Right lobe of liver (tissue), 6 donors: ENCODE data around the gene MAN2B2. TPM values are rescaled to one million over a fixed set of nuclear protein-coding genes. Genes with fewer than 3 reads are reported as not detected.

Source experiments
- ATAC-seq, 4 donors: fragments of 200-7000 bp; cut with Tn5 transposase; one replicate each; pipeline ENCODE4 v1.9.1; 2020; ENCODE audit warnings: mild to moderate bottlenecking in 4 of 4, moderate library complexity in 4 of 4
- DNase-seq, 3 donors: peaks; one replicate each; pipeline ENCODE4 v3.0.0-alpha.2; 2020
- H3K27ac ChIP-seq, 3 donors: fragments of 200-600 bp; one replicate each; pipeline ENCODE4 v1.8.0; 2022
- H3K27me3 ChIP-seq, 2 donors: fragments of 200-600 bp; one replicate each; pipeline ENCODE4 v1.8.0; 2022
- H3K36me3 ChIP-seq, 4 donors: fragments of 200-600 bp; sonication (generic) in 1 of 4; one replicate each; pipeline versions ENCODE4 v1.5.1 to v1.8.0; 2017 to 2022; ENCODE audit warnings: control low read depth in 1 of 4
- H3K4me1 ChIP-seq, 4 donors: fragments of 200-600 bp; sonication (generic) in 1 of 4; one replicate each; pipeline versions ENCODE4 v1.5.1 to v1.8.0; 2017 to 2022; ENCODE audit warnings: control low read depth in 1 of 4
- H3K4me3 ChIP-seq, 3 donors: fragments of 200-600 bp; one replicate each; pipeline ENCODE4 v1.8.0; 2022
- H3K9me3 ChIP-seq, 4 donors: fragments of 200-600 bp; sonication (generic) in 1 of 4; one replicate each; pipeline versions ENCODE4 v1.5.1 to v1.8.0; 2017 to 2022; ENCODE audit warnings: control low read depth in 1 of 4
- POLR2A ChIP-seq: fragments of 450-650 bp; IDR thresholded peaks from one replicate; pipeline ENCODE4 v1.6.1; 2017; ENCODE audit warnings: antibody characterized with exemption, mild to moderate bottlenecking
- WGBS: methylation state at CpG from one replicate; pipeline ENCODE4 v1.1.6; 2018; ENCODE audit warnings: low coverage, low lambda C conversion rate; ENCODE audit not compliant: insufficient coverage; ENCODE audit errors: missing lambda C conversion rate; 5-methylcytosine and 5-hydroxymethylcytosine counted together
- intact Hi-C, 2 donors: fragments of 100-400 bp; cut with DNase I; formaldehyde crosslinking; loops; one replicate each; pipeline versions ENCODE4 v1.11.2 to v1.14.1; 2022
- long read RNA-seq: library from polyadenylated mRNA; unstranded; transcript quantifications from one replicate; pipeline ENCODE4 v2.0.0, GENCODE V29; 2019
- total RNA-seq, 6 experiments: library from RNA; depleted of rRNA in 2 of 6; stranded (reverse); fragments of >200 nt in 2 of 6; fragmentation: NEBNext Ultra II Directional in 3 of 6; extraction: Animal tissue kit (Norgen Biotek cat#: 25700) in 3 of 6; gene quantifications; one replicate each; pipeline versions ENCODE4 v1.1.0 to v1.2.4, GENCODE V29; 2016 to 2023
- TF ChIP-seq, protein P1 (sequence below), 4 donors: fragments of 200-600 bp in 3 of 4; fragments of 450-650 bp in 1 of 4; IDR thresholded peaks; one replicate each; pipeline versions ENCODE4 v1.5.1 to v1.8.0; 2016 to 2022; ENCODE audit warnings: antibody characterized with exemption in 4 of 4, mild to moderate bottlenecking in 2 of 4
- donor health status: DM: no; HTN: yes; CAD: no.
- donor health status: DM: no; HTN: no; CAD: no.
- donor health status: DM: no; HTN: no; CAD: no.
- donor health status: DM: no; HTN: yes; CAD: no.
- donor health status: DM: no; HTN: yes; CAD: no.

MAN2B2 gene
- 10 to 100 TPM; 22.3 to 34.1 (median 27.5) TPM for total RNA-seq
- long read RNA-seq, partial matches to known transcripts: 0 of 4 reads
- long read RNA-seq, other reads (novel, unspliced or antisense): 4 of 4 reads

DNA sequence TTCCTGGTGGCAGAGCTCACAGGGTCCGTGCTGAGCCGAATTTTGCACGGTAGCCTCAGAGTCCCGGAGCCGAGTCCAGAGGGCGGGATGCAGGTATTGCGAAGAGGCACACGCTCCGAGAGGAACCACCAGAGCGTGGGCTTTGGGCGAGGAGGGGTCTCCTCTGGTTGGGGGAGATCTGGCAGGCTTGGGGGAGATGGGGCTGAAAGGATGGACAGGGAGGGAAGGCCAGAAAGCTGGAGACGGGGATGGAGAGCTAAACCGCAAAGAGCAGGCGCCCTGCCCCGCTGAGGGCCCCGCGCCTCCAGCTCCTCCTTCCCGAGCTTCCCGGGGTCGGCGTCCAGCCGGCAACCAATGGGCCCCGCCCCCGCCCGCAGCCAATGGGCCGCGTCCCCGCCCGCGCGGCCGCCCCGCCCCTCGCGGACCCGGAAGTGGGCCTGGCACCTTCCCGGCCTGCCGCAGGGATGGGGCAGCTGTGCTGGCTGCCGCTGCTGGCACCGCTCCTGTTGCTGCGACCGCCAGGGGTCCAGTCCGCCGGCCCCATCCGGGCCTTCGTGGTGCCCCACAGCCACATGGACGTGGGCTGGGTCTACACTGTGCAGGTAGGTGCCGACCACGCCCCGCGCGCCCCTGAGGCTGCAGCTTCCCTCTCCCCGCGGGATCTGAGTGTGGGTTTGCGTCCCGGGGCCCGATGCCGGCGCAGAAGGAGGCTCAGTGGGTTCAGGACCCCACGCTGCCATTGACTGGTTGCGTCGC is at the start of gene MAN2B2:
TSS of gene MAN2B2 (plus strand) at position 443 of the 756 bp plus-strand sequence. CDS start at position 465, 22 bp downstream.
- TF ChIP-seq, protein P1, sequence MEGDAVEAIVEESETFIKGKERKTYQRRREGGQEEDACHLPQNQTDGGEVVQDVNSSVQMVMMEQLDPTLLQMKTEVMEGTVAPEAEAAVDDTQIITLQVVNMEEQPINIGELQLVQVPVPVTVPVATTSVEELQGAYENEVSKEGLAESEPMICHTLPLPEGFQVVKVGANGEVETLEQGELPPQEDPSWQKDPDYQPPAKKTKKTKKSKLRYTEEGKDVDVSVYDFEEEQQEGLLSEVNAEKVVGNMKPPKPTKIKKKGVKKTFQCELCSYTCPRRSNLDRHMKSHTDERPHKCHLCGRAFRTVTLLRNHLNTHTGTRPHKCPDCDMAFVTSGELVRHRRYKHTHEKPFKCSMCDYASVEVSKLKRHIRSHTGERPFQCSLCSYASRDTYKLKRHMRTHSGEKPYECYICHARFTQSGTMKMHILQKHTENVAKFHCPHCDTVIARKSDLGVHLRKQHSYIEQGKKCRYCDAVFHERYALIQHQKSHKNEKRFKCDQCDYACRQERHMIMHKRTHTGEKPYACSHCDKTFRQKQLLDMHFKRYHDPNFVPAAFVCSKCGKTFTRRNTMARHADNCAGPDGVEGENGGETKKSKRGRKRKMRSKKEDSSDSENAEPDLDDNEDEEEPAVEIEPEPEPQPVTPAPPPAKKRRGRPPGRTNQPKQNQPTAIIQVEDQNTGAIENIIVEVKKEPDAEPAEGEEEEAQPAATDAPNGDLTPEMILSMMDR (IDR thresholded peaks at IDR 0.05): peak in 1 of 4 donors; percentile 15
- TF ChIP-seq POLR2A: peak; percentile 76
- Histone ChIP-seq H3K36me3 (peaks cover 0 to 12% (median 1%) of the 10 kb centered on the region in 4 donors), H3K27ac (peak within 1 kb of the TSS in 2 of 3 donors; percentile 65), H3K4me3 (peak within 1 kb of the TSS; percentile 71 to 97 (median 94)), H3K9me3 (no peaks in the 10 kb centered on the region), H3K27me3 (no peaks in the 10 kb centered on the region), H3K4me1 (peaks cover 0 to 20% (median 10%) of the 10 kb centered on the region in 4 donors)
- DNase-seq (peak; percentile 93 to 94 (median 93)), ATAC-seq (peak; percentile 91 to 95 (median 94))
- intact Hi-C loops: no loop called here
- WGBS: 1% methylated on average over 11 of the region's 62 CpGs

DNA sequence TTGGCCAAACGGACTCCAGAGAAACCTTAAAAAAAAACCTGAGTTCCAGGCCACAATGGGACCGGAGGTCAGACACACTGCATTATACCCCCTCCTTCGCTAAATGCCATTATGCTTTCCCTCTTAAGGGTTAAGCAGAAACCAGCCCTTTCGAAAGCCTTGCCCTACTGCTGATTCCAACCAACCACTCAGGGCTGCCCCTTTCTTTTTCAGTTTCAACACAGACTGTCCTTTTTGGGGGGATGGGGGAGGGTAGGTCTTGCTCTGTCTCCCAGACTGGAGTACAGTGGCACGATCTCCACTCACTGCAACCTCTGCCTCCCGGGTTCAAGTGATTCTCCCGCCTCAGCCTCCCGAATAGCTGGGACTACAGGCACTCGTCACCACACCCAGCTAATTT is 49.5 kb upstream of the MAN2B2 start:
- no peak for ATAC-seq
- Histone ChIP-seq H3K9me3 (no peaks in the 10 kb centered on the region), H3K4me1 (no peaks in the 10 kb centered on the region), H3K27ac (no peak overlapping the region), H3K27me3 (no peaks in the 10 kb centered on the region), H3K4me3 (no peak overlapping the region), H3K36me3 (no peaks in the 10 kb centered on the region)
- 63% methylated on average over 9 of the region's 9 CpGs for WGBS
- intact Hi-C loops: no loop called here
- TF ChIP-seq, protein P1 (IDR thresholded peaks at IDR 0.05): no peak
- no peak for TF ChIP-seq POLR2A
- DNase-seq: no peak

DNA sequence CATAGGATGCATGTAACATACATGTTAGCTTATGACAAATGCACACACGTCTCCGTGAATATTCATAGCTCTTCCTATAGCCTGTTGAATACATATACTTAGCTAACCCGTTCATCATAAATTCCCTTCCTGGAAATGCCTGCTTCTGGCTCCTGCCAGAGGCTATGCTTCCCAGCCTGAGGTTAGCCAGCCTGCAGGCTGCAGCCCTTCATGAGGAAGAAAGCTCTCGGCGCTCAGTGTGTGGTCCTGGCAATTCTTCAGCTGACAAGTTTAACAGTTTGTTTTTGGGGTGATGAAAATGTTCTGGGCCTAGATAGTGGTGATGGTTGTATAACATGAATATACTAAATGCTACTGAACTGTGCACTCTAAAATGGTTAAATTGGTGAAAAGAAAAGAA is 48.8 kb upstream of the MAN2B2 start:
- no peak overlapping the region for H3K27ac ChIP-seq
- no peaks in the 10 kb centered on the region for H3K36me3 ChIP-seq
- intact Hi-C loops: no loop called here
- TF ChIP-seq POLR2A: no peak
- TF ChIP-seq, protein P1 (IDR thresholded peaks at IDR 0.05): no peak
- 53% methylated on average over 5 of the region's 5 CpGs for WGBS
- DNase-seq (no peak), ATAC-seq (no peak)
- H3K9me3 ChIP-seq: no peaks in the 10 kb centered on the region
- H3K4me1 ChIP-seq: no peaks in the 10 kb centered on the region
- no peaks in the 10 kb centered on the region for H3K27me3 ChIP-seq
- H3K4me3 ChIP-seq: no peak overlapping the region

DNA sequence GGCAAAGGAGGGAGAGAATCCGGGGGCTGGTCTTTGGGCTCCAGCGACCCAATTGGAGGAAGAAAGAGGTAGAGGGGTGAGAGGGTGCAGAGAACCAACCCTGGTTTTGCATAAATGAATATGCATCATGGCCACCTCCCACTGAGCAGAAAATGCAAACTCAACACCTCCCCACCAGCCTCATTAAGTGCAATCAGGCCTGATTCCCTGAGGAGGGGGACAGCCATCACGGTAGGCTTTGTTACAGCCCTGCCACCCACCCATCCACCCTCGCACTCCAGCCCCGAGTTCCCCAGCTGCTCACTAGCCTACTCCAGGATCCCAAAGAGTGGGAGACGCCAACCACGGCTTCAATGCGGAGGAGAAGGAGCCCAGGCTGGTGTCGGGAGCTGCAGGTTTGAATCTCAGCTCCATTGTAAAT is 48.3 kb upstream of the MAN2B2 start:
- Histone ChIP-seq H3K27ac (no peak overlapping the region), H3K4me1 (no peaks in the 10 kb centered on the region), H3K9me3 (no peaks in the 10 kb centered on the region), H3K36me3 (no peaks in the 10 kb centered on the region), H3K4me3 (no peak overlapping the region), H3K27me3 (no peaks in the 10 kb centered on the region)
- ATAC-seq (no peak), DNase-seq (no peak)
- 36% methylated on average over 8 of the region's 9 CpGs for WGBS
- TF ChIP-seq, protein P1 (IDR thresholded peaks at IDR 0.05): no peak
- no peak for TF ChIP-seq POLR2A
- intact Hi-C loops: no loop called here
